CD14-positive monocyte (primary cell): Measurements from ENCODE around the gene FXYD2. TPM values are rescaled to one million over a fixed set of nuclear protein-coding genes. Genes with fewer than 3 reads are reported as not detected.

Experiments
- DNase-seq, 3 donors: peaks; one replicate each; pipeline ENCODE4 v3.0.0-alpha.2; 2011 to 2022
- H2AFZ ChIP-seq: 2 replicates; pipeline ENCODE4 v1.6.0; 2012; ENCODE audit warnings: mild to moderate bottlenecking, low read depth, low read length, inconsistent platforms; ENCODE audit not compliant: insufficient read depth, poor library complexity, severe bottlenecking
- H3K27ac ChIP-seq, 2 donors: 1 replicate in 1 of 2; 2 replicates in 1 of 2; pipeline ENCODE4 v1.5.1; 2012 to 2013; ENCODE audit warnings: low read length in 2 of 2, control low read depth in 1 of 2, inconsistent platforms in 1 of 2, low read depth in 1 of 2, mild to moderate bottlenecking in 1 of 2
- H3K27me3 ChIP-seq, 2 donors: one replicate each; pipeline versions ENCODE4 v1.6.0 to v1.6.1; 2011 to 2013; ENCODE audit warnings: low read length in 2 of 2; ENCODE audit not compliant: control insufficient read depth in 2 of 2, insufficient read depth in 2 of 2
- H3K36me3 ChIP-seq, 2 donors: replicated peaks in 1 of 2; 1 replicate in 1 of 2; 2 replicates in 1 of 2; pipeline versions ENCODE4 v1.5.1 to v1.6.1; 2012 to 2013; ENCODE audit warnings: low read length in 2 of 2, control low read depth in 1 of 2, inconsistent platforms in 1 of 2, mild to moderate bottlenecking in 1 of 2; ENCODE audit not compliant: insufficient read depth in 2 of 2, control insufficient read depth in 1 of 2
- H3K4me1 ChIP-seq, 2 donors: 1 replicate in 1 of 2; 2 replicates in 1 of 2; pipeline versions ENCODE4 v1.5.1 to v1.6.1; 2012 to 2013; ENCODE audit warnings: low read length in 2 of 2, control low read depth in 1 of 2, inconsistent platforms in 1 of 2, mild to moderate bottlenecking in 1 of 2, moderate library complexity in 1 of 2; ENCODE audit not compliant: insufficient read depth in 2 of 2, control insufficient read depth in 1 of 2
- H3K4me2 ChIP-seq: replicated peaks from 2 replicates; pipeline ENCODE3; 2012; ENCODE audit warnings: low read length, moderate library complexity, mild to moderate bottlenecking; ENCODE audit not compliant: poor library complexity, severe bottlenecking; ENCODE audit errors: extremely low read depth
- H3K4me3 ChIP-seq, 3 experiments: fragments of 200-600 bp in 1 of 3; sonication (generic) in 1 of 3; replicated peaks in 1 of 3; 1 replicate in 2 of 3; 2 replicates in 1 of 3; pipeline ENCODE4 v1.5.1; 2011 to 2013; ENCODE audit warnings: low read length in 3 of 3, mild to moderate bottlenecking in 3 of 3, control low read depth in 2 of 3, low read depth in 2 of 3, inconsistent platforms in 1 of 3, moderate library complexity in 1 of 3
- H3K79me2 ChIP-seq: 2 replicates; pipeline ENCODE4 v1.6.0; 2012; ENCODE audit warnings: mild to moderate bottlenecking, control low read depth, inconsistent platforms, low read length, moderate library complexity; ENCODE audit not compliant: insufficient read depth
- H3K9ac ChIP-seq: 2 replicates; pipeline ENCODE4 v1.6.0; 2017; ENCODE audit warnings: low read length, mild to moderate bottlenecking; ENCODE audit not compliant: insufficient read depth, poor library complexity, severe bottlenecking
- H3K9me3 ChIP-seq, 2 donors: replicated peaks in 1 of 2; 1 replicate in 1 of 2; 2 replicates in 1 of 2; pipeline versions ENCODE4 v1.5.1 to v1.6.1; 2012 to 2013; ENCODE audit warnings: low read length in 2 of 2, control low read depth in 1 of 2; ENCODE audit not compliant: control insufficient read depth in 1 of 2, insufficient read depth in 1 of 2
- H4K20me1 ChIP-seq: 2 replicates; pipeline ENCODE4 v1.6.0; 2012; ENCODE audit warnings: mild to moderate bottlenecking, low read length, control low read depth, moderate library complexity; ENCODE audit not compliant: insufficient read depth
- H3K27ac Mint-ChIP-seq, 7 donors: one replicate each; pipeline ENCODE4 v1.8.0; 2020; ENCODE audit warnings: mild to moderate bottlenecking in 7 of 7, mixed read lengths in 7 of 7, moderate library complexity in 6 of 7, inconsistent platforms in 2 of 7
- H3K27me3 Mint-ChIP-seq, 3 donors: one replicate each; pipeline ENCODE4 v1.8.0; 2021 to 2022; ENCODE audit warnings: low read depth in 3 of 3, mild to moderate bottlenecking in 3 of 3, mixed read lengths in 3 of 3, moderate library complexity in 3 of 3, inconsistent platforms in 1 of 3
- H3K36me3 Mint-ChIP-seq, 2 donors: one replicate each; pipeline ENCODE4 v1.8.0; 2020; ENCODE audit warnings: mixed read lengths in 2 of 2, inconsistent platforms in 1 of 2, mild to moderate bottlenecking in 1 of 2
- H3K4me1 Mint-ChIP-seq: one replicate; pipeline ENCODE4 v1.8.0; 2020; ENCODE audit warnings: mild to moderate bottlenecking, mixed read lengths
- H3K4me3 Mint-ChIP-seq, 2 donors: one replicate each; pipeline ENCODE4 v1.8.0; 2020; ENCODE audit warnings: mild to moderate bottlenecking in 2 of 2, mixed read lengths in 2 of 2, moderate library complexity in 1 of 2
- H3K9me3 Mint-ChIP-seq, 7 donors: one replicate each; pipeline ENCODE4 v1.8.0; 2020 to 2022; ENCODE audit warnings: mixed read lengths in 7 of 7, mild to moderate bottlenecking in 6 of 7, moderate library complexity in 6 of 7, inconsistent platforms in 2 of 7
- CTCF ChIP-seq: fragments of 200-600 bp; IDR thresholded peaks from one replicate; pipeline ENCODE4 v1.8.0; 2022; ENCODE audit warnings: antibody characterized with exemption, mild to moderate bottlenecking
- WGBS: methylation state at CpG from one replicate; pipeline ENCODE4 v1.1.5; 2013; ENCODE audit warnings: missing lambda C conversion rate; ENCODE audit not compliant: insufficient coverage; 5-methylcytosine and 5-hydroxymethylcytosine counted together
- intact Hi-C, 2 donors: fragments of 100-400 bp; cut with micrococcal nuclease; formaldehyde crosslinking; loops; one replicate each; pipeline versions ENCODE4 v1.15.0 to v1.15.1; 2023
- polyA plus RNA-seq, 3 donors: library from polyadenylated mRNA; depleted of rRNA in 1 of 3; unstranded in 2 of 3; stranded (reverse) in 1 of 3; fragments of 300-500 nt in 2 of 3; fragments of >200 nt in 1 of 3; fragmentation: Illumina TruSeq in 2 of 3; gene quantifications; 1 replicate in 2 of 3; 2 replicates in 1 of 3; pipeline ENCODE4 v1.2.3, GENCODE V29; 2012 to 2021

FXYD2 gene
- polyA plus RNA-seq, 3 donors: 0.96 to 4.4 (median 2.5) TPM

- Histone ChIP-seq H4K20me1 (no peaks in the 10 kb centered on the region), H3K79me2 (no peaks in the 10 kb centered on the region), H3K4me1 (peaks cover 70 to 76% of the 10 kb centered on the region in 2 donors), H3K9me3 (no peaks in the 10 kb centered on the region), H3K9ac (no peak overlapping the region), H3K4me3 (no peak overlapping the region), H3K27me3 (no peaks in the 10 kb centered on the region), H3K4me2 (no peak overlapping the region), H3K27ac (no peak overlapping the region), H3K36me3 (no peaks in the 10 kb centered on the region), H2AFZ (no peak overlapping the region)
- WGBS: 93% methylated on average over 12 of the region's 12 CpGs
- Mint-ChIP-seq H3K4me1 (peaks cover 71% of the 10 kb centered on the region), H3K9me3 (no peaks in the 10 kb centered on the region), H3K27me3 (no peaks in the 10 kb centered on the region), H3K4me3 (no peak overlapping the region), H3K36me3 (no peaks in the 10 kb centered on the region), H3K27ac (peak overlapping the region in 1 of 7 donors; percentile 6)
- no peak for DNase-seq
- no peak for TF ChIP-seq CTCF
- intact Hi-C loops: loop anchor here (5.0 kb wide), 2 partner anchors 81 to 126 kb away; no protein-coding TSS in a partner anchor
Observed at GRCh38 chr11:117821431-117821830, 3.1 kb downstream of the FXYD2 start.

GRCh38 chr11:117820516-117820915, 4.0 kb downstream of the FXYD2 start:
- no peak for TF ChIP-seq CTCF
- Histone ChIP-seq H3K4me2 (no peak overlapping the region), H3K9me3 (no peaks in the 10 kb centered on the region), H3K4me3 (no peak overlapping the region), H3K79me2 (no peaks in the 10 kb centered on the region), H3K27ac (no peak overlapping the region), H3K4me1 (peaks cover 75 to 78% of the 10 kb centered on the region in 2 donors), H4K20me1 (no peaks in the 10 kb centered on the region), H3K36me3 (no peaks in the 10 kb centered on the region), H3K9ac (no peak overlapping the region), H2AFZ (no peak overlapping the region), H3K27me3 (no peaks in the 10 kb centered on the region)
- Mint-ChIP-seq H3K27me3 (no peaks in the 10 kb centered on the region), H3K4me3 (no peak overlapping the region), H3K27ac (peak overlapping the region in 2 of 7 donors; percentile 2 to 55), H3K9me3 (peaks cover 0 to 2% (median 0%) of the 10 kb centered on the region in 7 donors), H3K36me3 (no peaks in the 10 kb centered on the region), H3K4me1 (peaks cover 75% of the 10 kb centered on the region)
- no peak for DNase-seq
- intact Hi-C loops: loop anchor here (5.0 kb wide), 2 partner anchors 82 to 127 kb away; no protein-coding TSS in a partner anchor
- WGBS: 95% methylated on average over 3 of the region's 10 CpGs
